SK-N-SH (cell line): Measurements from ENCODE around the gene VSIG2. TPM values are rescaled to one million over a fixed set of nuclear protein-coding genes. Genes with fewer than 3 reads are reported as not detected.

Experiments used
- CTCF ChIA-PET: fragments of 300-600, 350-600 bp; formaldehyde crosslinking; extraction: SDS; loops from one replicate; lab custom pipeline; 2021; lab: Yijun Ruan, JAX
- POLR2A ChIA-PET: fragments of 350-600 bp; sonication (Branson Sonifier 250); formaldehyde crosslinking; extraction: SDS; loops from one replicate; lab custom pipeline; 2020; ENCODE audit warnings: antibody characterized with exemption, inconsistent platforms; lab: Yijun Ruan, JAX
- DNase-seq: peaks from one replicate; pipeline ENCODE4 v3.0.0; 2012
- H2AFZ ChIP-seq: fragments of 200-600 bp; sonication (generic); 2 replicates; pipeline ENCODE4 v1.8.1; 2016; ENCODE audit warnings: antibody characterized with exemption, mild to moderate bottlenecking, low read depth
- H3F3A ChIP-seq: fragments of 200-600 bp; sonication (generic); replicated peaks from 2 replicates; pipeline ENCODE3; 2016; ENCODE audit warnings: antibody characterized with exemption, mild to moderate bottlenecking; ENCODE audit not compliant: insufficient read depth
- H3K27ac ChIP-seq, 2 experiments: fragments of 200-500 bp in 1 of 2; fragments of 200-600 bp in 1 of 2; sonication (Bioruptor generic) in 1 of 2; sonication (generic), shearing (Covaris generic) in 1 of 2; 2 replicates each; pipeline versions ENCODE4 v1.5.1 to v1.6.1; 2014 to 2016; ENCODE audit warnings: low read depth in 2 of 2, inconsistent platforms in 1 of 2, low read length in 1 of 2, mild to moderate bottlenecking in 1 of 2, mixed read lengths in 1 of 2
- H3K27me3 ChIP-seq: fragments of 200-600 bp; sonication (generic), shearing (Covaris generic); 2 replicates; pipeline ENCODE4 v1.6.1; 2016; ENCODE audit warnings: mixed run types; ENCODE audit not compliant: insufficient read depth
- H3K36me3 ChIP-seq, 2 experiments: fragments of 200-500 bp in 1 of 2; fragments of 200-600 bp in 1 of 2; sonication (Bioruptor generic) in 1 of 2; sonication (generic) in 1 of 2; replicated peaks in 1 of 2; 2 replicates each; pipeline versions ENCODE3 to v1.5.1; 2014 to 2016; ENCODE audit warnings: low read length in 1 of 2, mild to moderate bottlenecking in 1 of 2; ENCODE audit not compliant: insufficient read depth in 2 of 2, control insufficient read depth in 1 of 2
- H3K4me1 ChIP-seq, 2 experiments: fragments of 200-500 bp in 1 of 2; fragments of 200-600 bp in 1 of 2; sonication (Bioruptor generic) in 1 of 2; sonication (generic), shearing (Covaris generic) in 1 of 2; 2 replicates each; pipeline versions ENCODE4 v1.5.1 to v1.6.1; 2014 to 2016; ENCODE audit warnings: low read depth in 1 of 2, low read length in 1 of 2, mixed run types in 1 of 2; ENCODE audit not compliant: insufficient read depth in 2 of 2, control insufficient read depth in 1 of 2
- H3K4me2 ChIP-seq: fragments of 200-600 bp; sonication (generic), shearing (Covaris generic); 2 replicates; pipeline ENCODE4 v1.6.1; 2017; ENCODE audit warnings: mixed run types
- H3K4me3 ChIP-seq, 2 experiments: fragments of 200-500 bp in 1 of 2; fragments of 200-600 bp in 1 of 2; sonication (Bioruptor generic) in 1 of 2; sonication (generic), shearing (Covaris generic) in 1 of 2; 2 replicates each; pipeline versions ENCODE4 v1.5.1 to v1.8.1; 2014 to 2016; ENCODE audit warnings: low read depth in 2 of 2, inconsistent platforms in 1 of 2, low read length in 1 of 2, mild to moderate bottlenecking in 1 of 2, mixed read lengths in 1 of 2, moderate library complexity in 1 of 2
- H3K79me2 ChIP-seq: fragments of 200-600 bp; sonication (generic); 2 replicates; pipeline ENCODE4 v1.8.1; 2017; ENCODE audit warnings: mild to moderate bottlenecking; ENCODE audit not compliant: insufficient read depth
- H3K9ac ChIP-seq: fragments of 200-600 bp; sonication (generic); 2 replicates; pipeline ENCODE4 v1.6.1; 2017; ENCODE audit warnings: mixed run types
- H3K9me2 ChIP-seq: fragments of 200-600 bp; sonication (generic); 2 replicates; pipeline ENCODE4 v1.6.1; 2017; ENCODE audit warnings: mixed run types
- H3K9me3 ChIP-seq: fragments of 200-600 bp; sonication (generic); 2 replicates; pipeline ENCODE4 v1.6.1; 2017; ENCODE audit warnings: mixed run types, mild to moderate bottlenecking, moderate library complexity
- H4K20me1 ChIP-seq: fragments of 200-600 bp; sonication (generic); 2 replicates; pipeline ENCODE4 v1.6.1; 2017; ENCODE audit warnings: mild to moderate bottlenecking, mixed run types; ENCODE audit not compliant: insufficient read depth
- CHD2 ChIP-seq: fragments of 150-350 bp; IDR thresholded peaks from 2 replicates; pipeline ENCODE4 v1.6.1; 2018; ENCODE audit warnings: low read length; ENCODE audit not compliant: partially characterized antibody
- EZH2phosphoT487 ChIP-seq: fragments of 200-600 bp; sonication (generic); IDR thresholded peaks from 2 replicates; pipeline ENCODE4 v1.6.1; 2017; ENCODE audit warnings: low read depth, mixed run types, mild to moderate bottlenecking, antibody characterized with exemption, moderate library complexity, borderline replicate concordance
- GATA2 ChIP-seq: sonication (generic); formaldehyde crosslinking; IDR thresholded peaks from 2 replicates; pipeline ENCODE4 v1.5.0; 2020; ENCODE audit warnings: mild to moderate bottlenecking, missing genetic modification reagents
- IRF3 ChIP-seq: fragments of 150-350 bp; IDR thresholded peaks from 2 replicates; pipeline ENCODE4 v1.6.1; 2016; ENCODE audit warnings: mild to moderate bottlenecking, low read depth, low read length
- NRF1 ChIP-seq: IDR thresholded peaks from 2 replicates; pipeline ENCODE4 v1.6.1; 2012; ENCODE audit warnings: low read depth, mild to moderate bottlenecking, low read length
- RAD21 ChIP-seq: IDR thresholded peaks from 2 replicates; pipeline ENCODE4 v1.6.1; 2012; ENCODE audit warnings: mild to moderate bottlenecking, low read length
- RXRA ChIP-seq: IDR thresholded peaks from 2 replicates; pipeline ENCODE4 v1.4.0; 2012; ENCODE audit warnings: low read depth, mild to moderate bottlenecking, borderline replicate concordance
- TCF12 ChIP-seq: IDR thresholded peaks from 2 replicates; pipeline ENCODE4 v1.4.0; 2012
- WGBS: methylation state at CpG from one replicate; pipeline ENCODE4 v1.1.6; 2017; ENCODE audit warnings: low lambda C conversion rate; 5-methylcytosine and 5-hydroxymethylcytosine counted together
- polyA plus RNA-seq, 3 experiments: library from polyadenylated mRNA; depleted of rRNA; stranded (reverse); fragments of >200 nt; gene quantifications; 2 replicates each; pipeline ENCODE4 v1.2.3, GENCODE V29; 2012
- TF ChIP-seq, protein P1 (sequence below): IDR thresholded peaks from 2 replicates; pipeline ENCODE4 v1.4.0; 2012; ENCODE audit warnings: low read depth, borderline replicate concordance

Gene VSIG2
- polyA plus RNA-seq, 1 of the 3 experiments (the other 2 are of a cell fraction) = not detected

DNA sequence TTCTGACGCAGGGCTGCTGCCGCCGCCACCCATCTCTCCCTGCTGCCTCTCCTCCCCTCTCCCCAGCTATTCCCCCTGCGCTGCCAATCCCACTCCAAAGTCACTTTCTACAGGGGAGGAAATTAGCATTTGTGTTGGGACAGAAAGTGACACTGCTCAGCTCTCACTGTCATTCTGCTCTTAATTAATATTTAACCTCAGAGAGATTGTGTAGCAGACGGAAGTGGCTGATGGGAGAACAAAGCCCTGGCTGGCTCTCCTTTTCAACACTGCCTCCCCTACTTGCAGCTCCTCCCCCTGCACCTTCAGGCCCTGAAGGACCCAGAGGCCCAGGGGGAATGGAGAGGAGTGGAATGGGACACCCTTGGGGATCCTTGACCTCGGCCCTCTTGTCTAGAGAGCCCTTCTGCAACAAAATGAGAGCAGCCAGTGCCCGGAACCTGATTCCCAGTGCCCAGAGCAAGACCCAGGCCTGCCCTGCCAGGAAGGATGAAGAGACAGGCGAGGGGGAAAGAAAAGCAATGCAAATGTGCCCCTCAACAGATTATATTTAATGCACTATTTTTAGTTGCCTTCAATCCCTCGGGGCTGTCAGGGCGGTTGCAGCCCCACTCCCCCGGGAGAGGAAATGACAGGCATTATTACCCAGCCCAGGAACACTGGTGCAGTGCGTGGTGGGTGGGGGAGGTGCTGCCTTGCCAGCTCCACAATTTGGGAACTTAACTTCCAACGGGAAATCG is 26.9 kb downstream of the VSIG2 start:
- H3K9me3 ChIP-seq = no peaks in the 10 kb centered on the region
- peaks cover 11% of the 10 kb centered on the region for H3F3A ChIP-seq
- H3K27me3 ChIP-seq = no peaks in the 10 kb centered on the region
- H3K36me3 ChIP-seq = no peaks in the 10 kb centered on the region
- peak overlapping the region; percentile 65; the same call in 1 of the 2 replicates for H2AFZ ChIP-seq
- no peak for DNase-seq
- peaks cover 5 to 22% of the 10 kb centered on the region in 2 experiments; a peak in 2 of 4 replicates for H3K4me1 ChIP-seq
- no peak overlapping the region for H3K9ac ChIP-seq
- no peaks in the 10 kb centered on the region for H3K79me2 ChIP-seq
- no peaks in the 10 kb centered on the region for H3K9me2 ChIP-seq
- H3K27ac ChIP-seq = peak overlapping the region in 1 of 2 experiments; percentile 46; a peak in 1 of 4 replicates
- H4K20me1 ChIP-seq = no peaks in the 10 kb centered on the region
- 63% methylated on average over 14 of the region's 14 CpGs for WGBS
- H3K4me2 ChIP-seq = peak overlapping the region; percentile 56
- ChIA-PET POLR2A (no interaction called here), CTCF (interaction anchor here (1.2 to 2.7 kb wide), 4 partner anchors 14 to 37 kb away, joined by 3 to 11 read pairs (median 5); partner anchors contain the start of gene NRGN)
- TF ChIP-seq, protein P1, sequence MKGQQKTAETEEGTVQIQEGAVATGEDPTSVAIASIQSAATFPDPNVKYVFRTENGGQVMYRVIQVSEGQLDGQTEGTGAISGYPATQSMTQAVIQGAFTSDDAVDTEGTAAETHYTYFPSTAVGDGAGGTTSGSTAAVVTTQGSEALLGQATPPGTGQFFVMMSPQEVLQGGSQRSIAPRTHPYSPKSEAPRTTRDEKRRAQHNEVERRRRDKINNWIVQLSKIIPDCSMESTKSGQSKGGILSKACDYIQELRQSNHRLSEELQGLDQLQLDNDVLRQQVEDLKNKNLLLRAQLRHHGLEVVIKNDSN = no peak
- TF ChIP-seq IRF3 (no peak), RXRA (no peak), TCF12 (no peak), GATA2 (CRISPR knock-in tag) (no peak)
- no peak overlapping the region for H3K4me3 ChIP-seq

DNA sequence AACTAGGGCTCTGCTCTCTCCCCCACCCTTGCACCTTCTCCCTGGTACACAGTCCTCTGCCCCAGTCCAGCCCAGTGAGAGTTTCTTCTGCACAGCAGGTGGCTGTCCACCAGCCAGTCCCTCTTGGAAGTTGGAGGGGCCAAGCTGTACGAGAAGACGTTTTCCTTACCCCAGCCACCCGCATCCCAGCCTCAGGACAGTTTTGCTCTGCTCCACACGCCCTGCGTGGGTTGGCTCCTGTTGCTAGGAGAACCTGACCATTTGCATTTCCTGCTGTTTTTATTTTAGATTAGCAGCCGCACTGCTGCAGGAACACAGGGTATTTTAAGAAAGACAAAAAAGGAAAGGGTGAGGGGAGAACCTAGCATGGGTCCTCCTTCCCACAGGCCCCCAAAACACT is 29.9 kb downstream of the VSIG2 start:
- Histone ChIP-seq H3K27me3 (no peaks in the 10 kb centered on the region), H4K20me1 (no peaks in the 10 kb centered on the region), H3K4me1 (peaks cover 16 to 20% of the 10 kb centered on the region in 2 experiments; a peak in 2 of 4 replicates), H3F3A (peaks cover 11% of the 10 kb centered on the region), H3K79me2 (no peaks in the 10 kb centered on the region), H3K9me3 (no peaks in the 10 kb centered on the region), H2AFZ (no peak overlapping the region), H3K27ac (no peak overlapping the region), H3K9ac (no peak overlapping the region), H3K4me3 (no peak overlapping the region), H3K4me2 (no peak overlapping the region)
- CTCF ChIA-PET = no interaction called here
- no peak for DNase-seq
- 71% methylated on average over 6 of the region's 6 CpGs for WGBS
- no peak for TF ChIP-seq TCF12
- TF ChIP-seq CHD2 = no peak
- TF ChIP-seq RAD21 = no peak
- TF ChIP-seq EZH2phosphoT487 = no peak
- TF ChIP-seq NRF1 = no peak
- TF ChIP-seq, protein P1 = no peak
- TF ChIP-seq, all 33 proteins: peak for 0
- no peaks in the 10 kb centered on the region for H3K36me3 ChIP-seq
- POLR2A ChIA-PET = no interaction called here
- H3K9me2 ChIP-seq = no peaks in the 10 kb centered on the region
